Lung microvascular endothelial cell (primary cell): Measurements from ENCODE around the gene BUB1B. TPM values are rescaled to one million over a fixed set of nuclear protein-coding genes. Genes with fewer than 3 reads are reported as not detected.
"Not testable (repeated sequence)": the region's sequence is repeated elsewhere in the genome, so short reads cannot be mapped to it uniquely, and the experiment has no call there.

Source experiments
- DNase-seq, 2 donors: peaks; one replicate each; pipeline versions ENCODE4 v3.0.0 to v3.0.0-alpha.2; 2010; ENCODE audit warnings: low read depth in 2 of 2
- total RNA-seq: library from RNA; depleted of rRNA; stranded (reverse); fragments of >200 nt; gene quantifications from 2 replicates; pipeline ENCODE4 v1.2.1, GENCODE V29; 2014

The BUB1B gene
- total RNA-seq, 1 donor from 2014 or later, result 3.0 TPM

- DNase-seq, result not testable (repeated sequence)
These were observed 24.9 kb upstream of the BUB1B start for GRCh38 chr15:40135846-40136450.

GRCh38 chr15:40136470-40137302 lies 24.2 kb upstream of the BUB1B start:
- no peak for DNase-seq

DNA sequence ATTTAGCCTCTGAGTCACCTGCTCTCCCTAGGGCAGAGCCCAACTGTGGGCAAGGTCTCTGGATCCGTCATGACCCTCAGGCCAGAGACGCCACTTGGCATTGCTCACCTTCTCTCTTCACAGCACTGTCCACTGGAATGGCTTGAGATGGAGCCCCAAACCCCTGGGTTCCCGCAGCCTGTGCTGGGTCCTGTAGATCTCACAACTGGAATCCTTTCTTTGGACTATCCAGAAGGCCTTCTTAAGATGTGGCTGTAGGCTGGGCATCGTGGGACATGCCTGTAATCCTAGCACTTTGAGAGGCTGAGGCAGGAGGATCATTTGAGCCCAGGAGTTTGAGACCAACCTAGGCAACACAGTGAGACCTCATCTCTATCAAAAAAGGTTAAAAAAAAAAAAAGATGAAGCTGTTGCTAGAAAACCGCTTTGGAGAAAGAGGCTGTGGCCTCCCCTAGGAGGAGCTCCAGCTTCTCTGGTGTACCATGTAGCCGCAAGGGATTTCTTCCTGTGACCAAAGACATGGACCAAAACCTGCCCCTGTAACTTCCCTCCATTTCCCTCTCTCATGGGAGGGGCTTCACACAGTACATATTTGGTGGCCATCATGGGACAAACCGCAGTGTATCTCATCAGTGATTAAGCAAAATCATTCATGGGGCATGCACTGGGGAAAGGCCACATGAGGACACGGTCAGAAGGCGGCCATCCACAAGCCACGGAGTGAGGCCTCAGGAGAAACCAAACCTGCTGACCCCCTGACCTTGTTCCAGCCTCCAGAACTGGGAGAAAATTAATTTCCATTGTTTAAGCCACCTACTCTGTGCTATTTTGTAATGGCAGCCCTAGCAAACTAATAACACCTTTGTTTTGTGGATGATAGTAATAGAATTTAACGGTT lies 23.3 kb upstream of the BUB1B start:
- DNase-seq, result no peak

DNA sequence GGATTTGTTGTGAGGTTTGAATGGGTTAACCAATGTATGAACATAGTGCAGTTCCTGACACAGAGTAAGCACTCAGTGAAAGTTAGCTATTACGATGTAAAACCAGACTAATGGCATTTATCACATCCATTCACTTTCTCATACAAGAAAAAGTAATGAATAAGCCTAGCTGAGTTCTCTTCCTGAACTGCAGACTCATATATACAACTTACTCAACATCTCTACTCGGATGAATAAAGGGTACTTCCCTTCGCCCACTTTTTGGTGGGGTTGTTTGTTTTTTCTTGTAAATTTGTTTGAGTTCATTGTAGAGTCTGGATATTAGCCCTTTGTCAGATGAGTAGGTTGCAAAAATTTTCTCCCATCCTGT lies 22.7 kb upstream of the BUB1B start:
- not testable (repeated sequence) for DNase-seq

DNA sequence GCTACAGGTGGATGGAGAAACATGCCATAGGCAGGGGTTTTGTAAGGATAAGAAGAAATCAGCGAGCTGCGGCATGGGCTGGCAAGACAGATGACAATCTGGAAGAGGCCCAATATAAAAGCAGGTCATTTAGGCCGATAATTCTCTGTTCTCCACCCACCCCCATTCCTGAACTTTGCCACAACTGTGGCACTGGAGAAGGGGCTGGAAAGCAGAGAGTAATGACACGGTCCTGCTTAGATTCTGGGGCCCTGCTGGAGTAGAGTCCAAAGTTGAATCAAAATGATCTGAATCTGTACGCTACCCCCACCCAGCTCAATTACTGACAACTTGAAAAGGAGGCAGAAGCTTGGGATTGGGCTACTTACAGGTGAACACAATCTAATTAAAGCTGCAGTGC lies 18.4 kb upstream of the BUB1B start:
- no peak for DNase-seq

GRCh38 chr15:40146037-40146436 lies 14.8 kb upstream of the BUB1B start:
- peak in 1 of 2 donors; percentile 30 for DNase-seq

GRCh38 chr15:40149339-40149738 lies 11.5 kb upstream of the BUB1B start:
- DNase-seq, result no peak

DNA sequence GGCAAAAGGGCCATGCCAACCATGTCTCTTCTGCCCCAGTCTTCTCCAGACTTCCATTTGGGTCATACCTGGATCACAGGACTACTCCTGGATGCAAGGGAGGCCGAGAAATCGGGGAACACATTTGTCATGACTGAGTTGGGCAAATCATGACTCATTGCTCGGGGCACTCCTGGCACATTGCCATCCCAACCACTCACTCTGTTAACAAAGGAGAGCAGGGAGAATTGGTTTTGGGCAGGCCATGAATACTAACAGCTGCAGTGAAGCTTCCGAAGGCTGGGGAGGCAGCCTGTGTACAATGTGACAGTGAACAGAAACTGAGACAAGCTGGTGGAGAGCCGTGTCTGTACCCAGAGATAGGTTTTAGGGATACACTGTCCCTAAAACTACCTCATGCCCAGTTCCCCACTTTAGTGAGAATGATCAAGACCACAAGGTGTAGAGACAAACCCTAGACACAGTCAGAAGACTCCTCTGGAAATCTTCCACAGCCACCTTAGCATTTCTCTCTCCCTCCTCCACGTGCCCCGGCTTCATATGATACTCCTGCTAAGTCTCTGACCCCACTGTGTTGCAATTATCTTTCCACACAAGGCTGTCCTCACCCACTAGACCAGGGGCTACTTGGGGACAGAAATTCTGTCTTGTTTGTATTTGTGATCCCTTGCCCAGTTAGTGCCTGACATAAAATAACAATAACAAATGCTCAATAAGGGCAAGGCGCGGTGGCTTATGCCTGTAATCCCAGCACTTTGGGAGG lies 10.5 kb upstream of the BUB1B start:
- peak; percentile 47 to 63 for DNase-seq

DNA sequence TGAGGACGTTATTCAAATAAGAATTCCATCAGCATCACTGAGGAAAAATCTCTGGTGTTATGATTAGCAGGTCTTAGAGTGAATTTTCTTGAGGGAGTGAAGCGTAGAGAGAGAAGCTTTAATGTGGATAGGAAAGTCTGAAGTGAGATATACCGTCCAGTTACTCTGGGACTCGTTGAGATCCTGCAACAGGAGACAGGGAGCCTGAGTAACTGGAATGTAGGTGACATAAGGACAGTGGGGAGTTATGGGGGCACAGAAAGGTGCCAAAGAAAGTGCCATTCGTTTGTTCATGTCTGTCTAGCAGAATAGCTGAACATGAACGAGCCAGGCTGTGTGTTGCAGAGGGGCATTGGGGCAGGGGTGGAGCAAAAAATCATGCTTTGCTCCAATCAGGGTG lies 9.4 kb upstream of the BUB1B start:
- DNase-seq, result no peak

DNA sequence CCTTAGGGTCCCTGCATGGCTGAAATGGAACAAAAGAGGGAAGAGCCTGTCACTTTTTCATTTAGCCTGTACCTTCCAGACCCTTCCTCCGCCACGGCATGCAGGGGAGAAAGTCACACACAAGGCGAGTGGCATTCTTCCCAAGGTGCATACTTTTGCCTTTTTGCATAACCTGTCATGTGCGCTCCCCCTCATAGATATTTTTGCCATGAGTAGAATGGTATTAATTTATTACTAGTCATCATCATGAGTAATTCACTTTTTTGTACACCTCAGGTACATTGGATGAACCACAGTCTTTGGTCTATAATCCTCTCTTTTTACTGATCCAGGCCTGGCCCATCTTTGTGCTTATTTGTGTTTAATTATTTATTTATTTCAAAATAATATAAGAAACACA lies 8.9 kb upstream of the BUB1B start:
- no peak for DNase-seq

GRCh38 chr15:40154821-40155220 lies 6.0 kb upstream of the BUB1B start:
- not testable (repeated sequence) for DNase-seq

DNA sequence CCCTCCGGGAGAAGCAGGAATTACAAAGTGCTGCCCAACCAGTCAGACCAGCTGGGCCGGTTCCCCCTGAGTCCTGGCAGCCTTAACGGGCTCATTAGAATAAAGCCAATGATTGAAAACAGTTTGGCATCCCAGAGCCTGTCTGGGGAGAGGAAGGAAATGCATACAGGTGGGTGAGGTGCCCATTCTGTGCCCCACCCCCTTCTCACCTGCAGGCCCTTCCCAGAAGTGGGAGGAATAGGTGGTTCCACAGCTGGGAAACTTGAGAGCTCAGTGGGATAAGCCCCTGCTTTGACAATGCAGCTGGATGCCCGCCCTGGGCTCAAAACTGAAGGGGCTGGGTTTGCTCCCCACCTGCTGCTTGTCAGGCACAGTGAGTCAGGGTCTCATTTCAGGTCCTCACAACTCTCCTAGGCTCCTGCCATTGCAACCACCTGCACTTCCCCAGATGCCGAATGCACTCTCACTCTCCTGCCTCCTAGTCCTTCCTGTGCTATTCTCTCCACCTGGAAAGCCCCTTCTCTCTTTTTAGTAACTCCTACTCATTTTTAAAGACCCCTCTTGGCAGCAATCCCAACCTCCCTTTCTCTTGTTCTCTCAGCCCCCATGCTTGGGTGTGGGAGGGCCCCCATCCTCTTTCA lies 5.5 kb upstream of the BUB1B start:
- DNase-seq, result no peak

DNA sequence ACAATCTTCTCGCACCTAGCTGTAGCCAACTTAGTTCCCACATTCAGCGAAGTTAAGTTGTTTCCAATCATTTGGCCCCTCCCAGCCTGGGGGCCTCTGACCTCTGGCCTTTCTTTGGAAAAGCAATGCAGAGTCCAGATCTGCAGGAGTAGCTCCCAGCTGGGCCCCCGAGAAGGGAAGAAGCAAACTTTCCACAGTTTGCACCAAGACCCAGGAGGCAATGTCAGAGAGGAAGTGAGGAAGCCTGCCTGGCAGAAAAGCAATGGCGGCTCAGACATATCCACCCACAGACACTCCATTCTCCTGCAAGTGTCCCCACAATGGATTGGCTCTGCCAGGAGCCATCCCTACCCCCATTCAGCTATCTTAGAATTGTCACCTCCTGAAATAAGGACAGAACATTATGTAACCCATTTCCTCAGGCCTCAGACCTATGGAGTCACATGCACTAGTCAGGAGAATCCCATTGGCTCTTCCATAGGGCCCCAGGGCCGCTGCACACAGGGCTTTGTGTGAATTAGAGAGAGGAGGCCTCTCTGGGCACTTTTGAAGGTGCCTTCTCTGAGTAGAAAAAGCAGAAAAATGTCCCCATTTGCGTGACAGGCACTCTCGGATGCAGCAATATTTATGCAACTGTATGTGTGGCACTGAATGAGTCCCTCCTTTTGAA lies 3.0 kb upstream of the BUB1B start:
- DNase-seq, result no peak

- no peak for DNase-seq
These were observed 848 bp upstream of the BUB1B start for GRCh38 chr15:40160021-40160420.

DNA sequence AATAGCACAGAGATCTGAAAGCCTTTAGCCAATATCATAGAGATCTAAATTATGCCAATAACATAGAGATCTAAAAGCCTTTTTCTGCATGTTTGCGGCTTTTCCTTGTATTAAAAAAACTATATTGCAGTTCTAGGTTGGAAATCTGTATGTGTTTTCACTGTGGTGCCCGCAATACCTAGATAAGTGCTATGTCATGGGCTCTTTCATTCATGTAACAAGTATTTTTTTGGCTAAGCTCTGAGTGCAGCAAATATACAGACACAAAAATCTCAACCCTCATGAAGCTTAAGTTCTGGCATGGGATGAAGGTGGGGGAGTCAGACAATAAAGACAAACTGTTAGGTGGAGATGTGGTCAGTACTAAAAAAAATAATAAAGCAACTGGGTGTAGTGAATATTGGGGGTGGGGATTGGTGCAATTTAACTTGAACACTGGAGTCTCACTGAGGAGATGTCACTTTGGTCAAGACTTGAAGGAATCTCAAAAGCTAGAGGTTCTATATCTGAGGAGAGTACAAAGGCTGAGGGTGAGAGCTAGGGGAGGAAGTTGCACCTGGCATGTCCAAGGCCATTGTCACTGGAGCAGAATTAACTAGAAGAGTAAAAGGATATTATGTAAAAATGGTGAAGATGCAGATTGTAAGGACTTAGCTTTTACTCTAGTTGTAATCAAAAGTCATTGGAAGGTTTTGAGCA lies 973 bp downstream of the BUB1B start:
- DNase-seq, result no peak

- no peak for DNase-seq
These were observed 1.7 kb downstream of the BUB1B start for GRCh38 chr15:40162552-40162951.

DNA sequence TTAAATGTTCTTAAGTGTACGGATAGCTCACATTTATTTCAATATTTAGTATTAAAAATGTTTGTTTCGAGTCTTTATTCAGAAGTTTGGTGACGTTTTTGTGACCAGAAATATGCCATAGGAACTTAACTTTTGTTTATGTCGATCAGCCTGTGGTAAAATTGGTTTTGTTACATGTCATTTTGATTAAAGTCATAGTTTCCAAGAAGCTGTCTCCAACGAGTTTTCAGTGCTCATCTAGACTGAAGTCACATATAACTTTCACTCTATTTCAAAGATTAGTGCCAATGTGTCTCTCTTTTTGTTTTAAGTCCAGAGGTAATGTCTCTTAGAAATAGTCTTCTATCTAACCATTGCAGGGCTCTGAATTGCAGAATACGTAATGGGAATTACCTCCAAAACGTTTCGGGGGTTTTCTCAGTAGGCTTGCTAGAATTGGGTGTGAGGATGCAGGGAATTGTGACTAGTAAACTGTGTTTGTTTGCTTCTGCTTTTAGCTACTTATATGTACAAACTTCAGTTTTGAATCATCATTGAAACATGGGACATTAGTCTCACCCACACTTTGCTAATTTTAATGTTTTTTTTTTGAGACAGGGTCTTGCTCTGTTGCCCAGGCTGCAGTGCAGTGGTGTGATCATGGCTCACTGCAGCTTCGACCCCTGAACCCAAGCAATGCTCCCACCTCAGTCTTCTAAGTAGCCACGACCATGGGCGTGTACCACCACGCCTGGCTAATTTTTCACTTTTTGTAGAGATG lies 3.0 kb downstream of the BUB1B start:
- DNase-seq, result no peak

DNA sequence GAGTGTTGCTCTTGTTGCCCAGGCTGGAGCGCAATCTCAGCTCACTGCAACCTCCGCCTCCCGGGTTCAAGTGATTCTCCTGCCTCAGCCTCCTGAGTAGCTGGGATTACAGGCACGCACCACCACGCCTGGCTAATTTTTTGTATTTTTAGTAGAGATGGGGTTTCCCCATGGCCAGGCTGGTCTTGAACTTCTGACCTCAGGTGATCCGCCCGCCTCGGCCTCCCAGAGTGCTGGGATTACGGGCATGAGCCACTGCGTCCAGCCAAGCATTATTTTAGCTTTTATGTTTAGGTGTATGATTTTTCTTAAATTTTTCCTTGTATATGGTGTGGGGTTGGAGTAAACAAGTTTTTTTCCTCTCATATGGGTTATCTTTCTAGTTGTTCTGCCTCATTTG lies 6.5 kb downstream of the BUB1B start:
- not testable (repeated sequence) for DNase-seq

GRCh38 chr15:40175160-40175559 lies 14.3 kb downstream of the BUB1B start:
- no peak for DNase-seq
